Neuronal stem cell (in vitro differentiated cells): ENCODE measurements around the gene PRKN.
"Not testable (repeated sequence)": the region's sequence is repeated elsewhere in the genome, so short reads cannot be mapped to it uniquely, and the experiment has no call there.

Experiments
- DNase-seq: peaks from one replicate; pipeline ENCODE4 v3.0.0-alpha.2; 2013; ENCODE audit warnings: low spot score
- H2AFZ ChIP-seq: one replicate; pipeline ENCODE4 v1.6.1; 2013; ENCODE audit warnings: mild to moderate bottlenecking, low read length, inconsistent platforms
- H2AK5ac ChIP-seq: 2 replicates; pipeline ENCODE4 v1.6.1; 2013; ENCODE audit warnings: low read depth, mild to moderate bottlenecking, inconsistent platforms, low read length, moderate library complexity, mixed read lengths
- H2BK120ac ChIP-seq: 2 replicates; pipeline ENCODE4 v1.6.1; 2013; ENCODE audit warnings: low read depth, mild to moderate bottlenecking, inconsistent platforms, low read length, moderate library complexity, mixed read lengths
- H2BK12ac ChIP-seq: one replicate; pipeline ENCODE4 v1.6.1; 2013; ENCODE audit warnings: low read length, inconsistent platforms
- H2BK15ac ChIP-seq: 2 replicates; pipeline ENCODE4 v1.6.1; 2013; ENCODE audit warnings: mild to moderate bottlenecking, low read length, inconsistent platforms, mixed read lengths
- H2BK5ac ChIP-seq: one replicate; pipeline ENCODE4 v1.6.1; 2013; ENCODE audit warnings: inconsistent platforms, mild to moderate bottlenecking, low read length, moderate library complexity
- H3K14ac ChIP-seq: one replicate; pipeline ENCODE4 v1.6.1; 2013; ENCODE audit warnings: low read length, inconsistent platforms
- H3K18ac ChIP-seq: 2 replicates; pipeline ENCODE4 v1.6.1; 2013; ENCODE audit warnings: low read length, inconsistent platforms
- H3K23ac ChIP-seq: 2 replicates; pipeline ENCODE4 v1.6.1; 2013; ENCODE audit warnings: low read depth, mild to moderate bottlenecking, mixed read lengths, low read length, inconsistent platforms; ENCODE audit not compliant: poor library complexity
- H3K27ac ChIP-seq: replicated peaks from 3 replicates; pipeline ENCODE4 v1.5.1; 2013; ENCODE audit warnings: low read length, inconsistent platforms
- H3K27me3 ChIP-seq, 3 experiments: 2 replicates each; pipeline ENCODE4 v1.6.1; 2013; ENCODE audit warnings: low read length in 3 of 3, mild to moderate bottlenecking in 2 of 3, inconsistent platforms in 1 of 3, low read depth in 1 of 3, mixed read lengths in 1 of 3, moderate library complexity in 1 of 3; ENCODE audit not compliant: control insufficient read depth in 3 of 3, insufficient read depth in 3 of 3
- H3K36me3 ChIP-seq, 2 donors: replicated peaks in 1 of 2; 2 replicates each; pipeline ENCODE4 v1.6.1; 2013; ENCODE audit warnings: low read length in 2 of 2; ENCODE audit not compliant: control insufficient read depth in 2 of 2, insufficient read depth in 2 of 2
- H3K4ac ChIP-seq: 2 replicates; pipeline ENCODE4 v1.6.1; 2013; ENCODE audit warnings: inconsistent platforms, mild to moderate bottlenecking, low read length, moderate library complexity
- H3K4me1 ChIP-seq, 2 donors: 1 replicate in 1 of 2; 2 replicates in 1 of 2; pipeline ENCODE4 v1.6.1; 2013; ENCODE audit warnings: low read length in 2 of 2, low read depth in 1 of 2; ENCODE audit not compliant: control insufficient read depth in 2 of 2, insufficient read depth in 1 of 2
- H3K4me2 ChIP-seq: one replicate; pipeline ENCODE4 v1.6.1; 2013; ENCODE audit warnings: mild to moderate bottlenecking, low read length, inconsistent platforms; ENCODE audit not compliant: insufficient read depth, poor library complexity, severe bottlenecking
- H3K4me3 ChIP-seq, 2 donors: 2 replicates each; pipeline ENCODE4 v1.5.1; 2013; ENCODE audit warnings: low read length in 2 of 2, mild to moderate bottlenecking in 2 of 2, inconsistent platforms in 1 of 2, moderate library complexity in 1 of 2
- H3K79me1 ChIP-seq: one replicate; pipeline ENCODE4 v1.6.1; 2013; ENCODE audit warnings: low read depth, mild to moderate bottlenecking, inconsistent platforms, low read length, moderate library complexity
- H3K9ac ChIP-seq: one replicate; pipeline ENCODE4 v1.6.1; 2013; ENCODE audit warnings: mild to moderate bottlenecking, low read depth, low read length, inconsistent platforms; ENCODE audit not compliant: poor library complexity
- H3K9me3 ChIP-seq, 2 donors: replicated peaks in 1 of 2; 2 replicates each; pipeline versions ENCODE3 to v1.6.1; 2013; ENCODE audit warnings: low read length in 2 of 2, mild to moderate bottlenecking in 2 of 2, inconsistent platforms in 1 of 2, low read depth in 1 of 2, mixed read lengths in 1 of 2, moderate library complexity in 1 of 2; ENCODE audit not compliant: control insufficient read depth in 2 of 2, insufficient read depth in 1 of 2
- H4K8ac ChIP-seq: one replicate; pipeline ENCODE4 v1.6.1; 2013; ENCODE audit warnings: low read depth, mild to moderate bottlenecking, inconsistent platforms, low read length, moderate library complexity
- H4K91ac ChIP-seq: one replicate; pipeline ENCODE4 v1.6.1; 2013; ENCODE audit warnings: low read length, low read depth, mild to moderate bottlenecking, inconsistent platforms; ENCODE audit not compliant: poor library complexity
- WGBS, 2 donors: extraction: QIAGEN DNeasy Blood & Tissue Kit; methylation state at CpG; one replicate each; pipeline ENCODE4 v1.1.7; 2013; ENCODE audit warnings: missing lambda C conversion rate in 2 of 2, mixed read lengths in 1 of 2; ENCODE audit not compliant: insufficient read length in 2 of 2, insufficient replicate concordance in 1 of 2; ENCODE audit errors: extremely low coverage in 2 of 2; 5-methylcytosine and 5-hydroxymethylcytosine counted together

PRKN gene

GRCh38 chr6:161496941-161497340, 1230.6 kb downstream of the PRKN start:
- peak overlapping the region; percentile 43 for H3K23ac ChIP-seq
- no peak overlapping the region for H2AFZ ChIP-seq
- H3K4me3 ChIP-seq = peak overlapping the region in 1 of 2 donors; percentile 18
- H3K4ac ChIP-seq = no peak overlapping the region
- no peak overlapping the region for H2BK15ac ChIP-seq
- H3K4me2 ChIP-seq = no peak overlapping the region
- H2BK120ac ChIP-seq = no peak overlapping the region
- peaks cover 0 to 46% (median 0%) of the 10 kb centered on the region in 3 experiments for H3K27me3 ChIP-seq
- H4K91ac ChIP-seq = no peak overlapping the region
- H3K14ac ChIP-seq = no peak overlapping the region
- DNase-seq = no peak
- H3K9me3 ChIP-seq = no peaks in the 10 kb centered on the region
- no CpG with 5 or more reads among the region's 8 CpGs for WGBS, 2 donors
- no peak overlapping the region for H4K8ac ChIP-seq
- no peak overlapping the region for H3K9ac ChIP-seq
- peaks cover 6 to 8% of the 10 kb centered on the region in 2 donors for H3K4me1 ChIP-seq
- no peaks in the 10 kb centered on the region for H3K36me3 ChIP-seq
- H3K79me1 ChIP-seq = no peaks in the 10 kb centered on the region
- peak overlapping the region; percentile 39 for H3K18ac ChIP-seq
- H2AK5ac ChIP-seq = peak overlapping the region; percentile 68
- no peak overlapping the region for H2BK5ac ChIP-seq
- peak overlapping the region; percentile 41 for H2BK12ac ChIP-seq
- no peak overlapping the region for H3K27ac ChIP-seq

GRCh38 chr6:161496271-161496670, 1231.3 kb downstream of the PRKN start:
- H3K4me2 ChIP-seq = not testable (repeated sequence)

GRCh38 chr6:161494566-161494965, 1233.0 kb downstream of the PRKN start:
- no peak overlapping the region for H2BK12ac ChIP-seq
- H2BK15ac ChIP-seq = no peak overlapping the region
- no peak overlapping the region for H3K9ac ChIP-seq
- H3K4me3 ChIP-seq = no peak overlapping the region
- no peak overlapping the region for H4K8ac ChIP-seq
- no CpG with 5 or more reads among the region's 7 CpGs for WGBS, 2 donors
- H3K4ac ChIP-seq = no peak overlapping the region
- H3K14ac ChIP-seq = no peak overlapping the region
- H3K79me1 ChIP-seq = no peaks in the 10 kb centered on the region
- no peak overlapping the region for H3K18ac ChIP-seq
- no peak overlapping the region for H2AFZ ChIP-seq
- no peak overlapping the region for H2BK120ac ChIP-seq
- no peak overlapping the region for H4K91ac ChIP-seq
- no peak overlapping the region for H3K4me2 ChIP-seq
- no peak overlapping the region for H3K23ac ChIP-seq
- no peaks in the 10 kb centered on the region for H3K9me3 ChIP-seq
- H3K4me1 ChIP-seq = peaks cover 6 to 10% of the 10 kb centered on the region in 2 donors
- H2AK5ac ChIP-seq = no peak overlapping the region
- H3K27me3 ChIP-seq = peaks cover 0 to 35% (median 0%) of the 10 kb centered on the region in 3 experiments
- no peak for DNase-seq
- H3K36me3 ChIP-seq = no peaks in the 10 kb centered on the region
- no peak overlapping the region for H2BK5ac ChIP-seq
- no peak overlapping the region for H3K27ac ChIP-seq

More at GRCh38 chr6:161496271-161496670, 1231.3 kb downstream of the PRKN start:
- not testable (repeated sequence) for H2AK5ac ChIP-seq, H4K8ac ChIP-seq, H3K79me1 ChIP-seq, H3K9ac ChIP-seq, H2BK12ac ChIP-seq, H3K14ac ChIP-seq, DNase-seq, H3K4me1 ChIP-seq, H3K9me3 ChIP-seq, H2AFZ ChIP-seq, H3K4ac ChIP-seq, H3K36me3 ChIP-seq, H3K27ac ChIP-seq, H3K4me3 ChIP-seq, H2BK120ac ChIP-seq, H3K23ac ChIP-seq, H4K91ac ChIP-seq, H2BK5ac ChIP-seq, H2BK15ac ChIP-seq, H3K18ac ChIP-seq
- WGBS, 2 donors = no CpG with 5 or more reads among the region's 4 CpGs
- peaks cover 0 to 39% (median 0%) of the 10 kb centered on the region in 3 experiments for H3K27me3 ChIP-seq

- Histone ChIP-seq H3K27ac (no peak overlapping the region), H3K4ac (no peak overlapping the region), H2BK120ac (no peak overlapping the region), H3K9ac (no peak overlapping the region), H3K36me3 (no peaks in the 10 kb centered on the region), H4K8ac (no peak overlapping the region), H3K4me2 (no peak overlapping the region), H2BK5ac (no peak overlapping the region), H3K14ac (no peak overlapping the region), H3K23ac (no peak overlapping the region), H4K91ac (no peak overlapping the region), H3K4me3 (no peak overlapping the region), H3K79me1 (no peaks in the 10 kb centered on the region), H3K9me3 (no peaks in the 10 kb centered on the region), H3K27me3 (peaks cover 0 to 29% (median 0%) of the 10 kb centered on the region in 3 experiments), H2BK12ac (no peak overlapping the region), H3K4me1 (peaks cover 6 to 10% of the 10 kb centered on the region in 2 donors), H2AK5ac (no peak overlapping the region), H2AFZ (no peak overlapping the region), H3K18ac (no peak overlapping the region), H2BK15ac (no peak overlapping the region)
- no CpG with 5 or more reads among the region's 13 CpGs for WGBS, 2 donors
- no peak for DNase-seq
Measured at GRCh38 chr6:161493576-161494118, 1233.9 kb downstream of the PRKN start.
